GM23248 (cell line): ENCODE data around the gene MIER1. TPM values are rescaled to one million over a fixed set of nuclear protein-coding genes. Genes with fewer than 3 reads are reported as not detected.
A peak's percentile ranks its signal among the peaks of the same experiment; 100 is the strongest.

ENCODE experiments used
- DNase-seq: peaks from one replicate; pipeline ENCODE4 v3.0.0-alpha.2; 2015
- H2AFZ ChIP-seq: fragments of 200-600 bp; sonication (generic); 2 replicates; pipeline ENCODE4 v1.6.1; 2016; ENCODE audit warnings: antibody characterized with exemption
- H3F3A ChIP-seq: fragments of 200-600 bp; sonication (generic); 2 replicates; pipeline ENCODE4 v1.6.1; 2016; ENCODE audit warnings: mild to moderate bottlenecking, antibody characterized with exemption, mixed run types; ENCODE audit not compliant: insufficient read depth
- H3K27ac ChIP-seq: fragments of 200-600 bp; sonication (generic); 2 replicates; pipeline ENCODE4 v1.5.1; 2016; ENCODE audit warnings: mild to moderate bottlenecking
- H3K27me3 ChIP-seq: fragments of 200-600 bp; sonication (generic); replicated peaks from 2 replicates; pipeline ENCODE4 v1.6.1; 2016; ENCODE audit warnings: mild to moderate bottlenecking; ENCODE audit not compliant: insufficient read depth
- H3K36me3 ChIP-seq: fragments of 200-600 bp; sonication (generic); 2 replicates; pipeline ENCODE4 v1.6.1; 2016; ENCODE audit warnings: low read depth, mild to moderate bottlenecking
- H3K4me1 ChIP-seq: fragments of 200-600 bp; sonication (generic); 2 replicates; pipeline ENCODE4 v1.6.1; 2016; ENCODE audit warnings: mild to moderate bottlenecking; ENCODE audit not compliant: insufficient read depth
- H3K4me2 ChIP-seq: fragments of 200-600 bp; sonication (generic); one replicate; pipeline ENCODE4 v1.6.1; 2016; ENCODE audit warnings: mild to moderate bottlenecking; ENCODE audit not compliant: unreplicated experiment
- H3K4me3 ChIP-seq: fragments of 200-600 bp; sonication (generic); 2 replicates; pipeline ENCODE4 v1.5.1; 2016; ENCODE audit warnings: mild to moderate bottlenecking
- H3K79me2 ChIP-seq: fragments of 200-600 bp; sonication (generic); 2 replicates; pipeline ENCODE4 v1.6.1; 2016; ENCODE audit warnings: mild to moderate bottlenecking; ENCODE audit not compliant: insufficient read depth
- H3K9ac ChIP-seq: fragments of 200-600 bp; sonication (generic); 2 replicates; pipeline ENCODE4 v1.6.1; 2016; ENCODE audit warnings: mild to moderate bottlenecking
- H3K9me2 ChIP-seq: fragments of 200-600 bp; sonication (generic); 2 replicates; pipeline ENCODE4 v1.6.1; 2016; ENCODE audit warnings: mixed run types, mild to moderate bottlenecking, moderate library complexity; ENCODE audit not compliant: insufficient read depth
- H3K9me3 ChIP-seq: fragments of 200-600 bp; sonication (generic); one replicate; pipeline ENCODE4 v1.6.1; 2017; ENCODE audit warnings: low read depth
- H4K20me1 ChIP-seq: fragments of 200-600 bp; sonication (generic); 2 replicates; pipeline ENCODE4 v1.6.0; 2016; ENCODE audit not compliant: insufficient read depth
- EZH2 ChIP-seq: fragments of 200-600 bp; sonication (generic); IDR thresholded peaks from 2 replicates; pipeline ENCODE4 v1.6.1; 2018; ENCODE audit warnings: antibody characterized with exemption, mild to moderate bottlenecking; ENCODE audit not compliant: insufficient read depth, poor library complexity, severe bottlenecking
- EZH2phosphoT487 ChIP-seq: fragments of 200-600 bp; sonication (generic); IDR thresholded peaks from 2 replicates; pipeline ENCODE4 v1.6.1; 2018; ENCODE audit warnings: antibody characterized with exemption, moderate library complexity, mild to moderate bottlenecking, low read depth; ENCODE audit not compliant: insufficient read depth
- WGBS, 2 experiments: methylation state at CpG; one replicate each; pipeline ENCODE4 v1.1.6; 2015 to 2017; ENCODE audit warnings: low lambda C conversion rate in 2 of 2, low coverage in 1 of 2; ENCODE audit errors: missing lambda C conversion rate in 2 of 2; 5-methylcytosine and 5-hydroxymethylcytosine counted together
- in situ Hi-C: fragments of 300-500 bp; cut with MboI; formaldehyde crosslinking; loops from 2 replicates; pipeline ENCODE4 v1.15.0; 2020
- polyA plus RNA-seq: library from polyadenylated mRNA; unstranded; fragments of >200 nt; fragmentation: Nextera tagmentation; extraction: Ambion mirVana; gene quantifications from 2 replicates; pipeline ENCODE4 v1.2.1, GENCODE V29; 2016
- total RNA-seq: library from RNA; depleted of rRNA; stranded (reverse); fragments of >200 nt; shearing (Covaris generic); gene quantifications from 2 replicates; pipeline ENCODE4 v1.2.3, GENCODE V29; 2014; rRNA removed

Gene MIER1
- total and polyA plus RNA-seq, 2 experiments from 2014 or later = 34.8 to 36.8 TPM

DNA sequence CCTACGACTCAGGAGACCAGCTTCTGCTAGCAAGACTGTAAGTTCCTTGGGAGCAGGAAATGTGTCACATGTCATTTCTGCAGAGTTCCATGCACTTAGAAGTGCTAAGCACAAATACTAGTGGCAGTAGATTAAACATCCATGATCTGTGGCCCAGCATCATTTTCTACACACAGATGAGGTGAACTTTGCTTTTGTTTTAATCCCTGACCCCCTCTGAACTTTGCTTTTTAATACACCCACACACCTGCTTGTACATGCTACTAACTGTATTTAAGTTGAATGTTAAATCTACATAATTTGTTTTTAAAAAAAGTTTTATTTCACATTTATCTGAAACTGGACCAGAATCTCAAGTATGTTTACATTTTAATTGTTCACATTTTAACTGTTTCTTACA, 104.7 kb downstream of the MIER1 start:
- Histone ChIP-seq H3K27me3 (no peaks in the 10 kb centered on the region), H3K9ac (no peak overlapping the region), H3F3A (no peaks in the 10 kb centered on the region), H2AFZ (no peak overlapping the region), H3K4me3 (no peak overlapping the region), H3K9me2 (no peaks in the 10 kb centered on the region), H3K36me3 (peaks cover 11% of the 10 kb centered on the region; the same call in 1 of the 2 replicates), H3K27ac (no peak overlapping the region), H3K9me3 (no peaks in the 10 kb centered on the region), H3K79me2 (no peaks in the 10 kb centered on the region), H3K4me2 (no peak overlapping the region), H4K20me1 (no peaks in the 10 kb centered on the region), H3K4me1 (no peaks in the 10 kb centered on the region)
- in situ Hi-C loops = no loop called here
- no peak for DNase-seq
- no peak for TF ChIP-seq EZH2
- TF ChIP-seq EZH2phosphoT487 = no peak
- WGBS, 2 experiments = 95 to 96% methylated on average over 1 of the region's 1 CpG

DNA sequence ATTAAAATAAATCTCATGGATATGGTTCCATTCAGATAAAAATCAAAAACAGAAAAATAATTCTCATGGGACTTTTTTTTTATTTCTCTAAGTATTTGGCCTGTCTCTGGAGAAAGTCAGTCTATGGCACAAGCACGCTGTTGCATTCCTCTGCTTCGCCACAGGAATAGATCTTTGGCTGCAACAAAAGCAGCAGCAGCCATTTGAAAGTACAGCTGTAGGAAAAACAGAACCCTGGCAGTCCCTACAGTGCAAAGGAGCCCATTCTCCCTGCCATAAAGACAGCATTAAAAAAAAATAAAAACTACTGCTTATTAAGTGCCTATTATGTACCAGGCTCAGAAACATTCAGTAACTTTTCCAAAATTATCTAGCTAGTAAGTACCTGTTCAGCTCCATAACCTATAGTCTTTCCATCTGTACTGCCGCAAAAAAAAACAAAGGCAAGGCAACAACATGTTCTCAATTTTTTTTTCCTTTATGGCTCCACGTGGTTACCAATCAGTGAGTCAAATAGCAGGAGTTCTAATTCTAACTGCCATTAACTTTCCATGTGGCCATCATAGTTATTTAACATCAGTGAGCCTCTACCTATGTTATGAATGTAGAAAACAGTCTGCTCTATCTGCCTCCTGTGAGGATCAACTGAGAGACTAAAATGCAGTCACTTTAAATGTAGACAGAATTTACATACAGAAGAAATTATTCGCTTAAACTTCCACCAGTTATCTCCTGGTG, 106.5 kb downstream of the MIER1 start:
- 50 to 56% methylated on average over 5 of the region's 5 CpGs for WGBS, 2 experiments
- Histone ChIP-seq H3K9me3 (no peaks in the 10 kb centered on the region), H3K4me2 (no peak overlapping the region), H3K9me2 (no peaks in the 10 kb centered on the region), H3K27ac (no peak overlapping the region), H3K4me1 (no peaks in the 10 kb centered on the region), H2AFZ (no peak overlapping the region), H3K4me3 (no peak overlapping the region), H3K79me2 (no peaks in the 10 kb centered on the region), H3F3A (no peaks in the 10 kb centered on the region), H3K27me3 (no peaks in the 10 kb centered on the region), H4K20me1 (no peaks in the 10 kb centered on the region), H3K36me3 (peaks cover 12% of the 10 kb centered on the region; the same call in 1 of the 2 replicates), H3K9ac (no peak overlapping the region)
- DNase-seq = peak; percentile 18
- in situ Hi-C loops = no loop called here
- TF ChIP-seq EZH2 (no peak), EZH2phosphoT487 (no peak)

DNA sequence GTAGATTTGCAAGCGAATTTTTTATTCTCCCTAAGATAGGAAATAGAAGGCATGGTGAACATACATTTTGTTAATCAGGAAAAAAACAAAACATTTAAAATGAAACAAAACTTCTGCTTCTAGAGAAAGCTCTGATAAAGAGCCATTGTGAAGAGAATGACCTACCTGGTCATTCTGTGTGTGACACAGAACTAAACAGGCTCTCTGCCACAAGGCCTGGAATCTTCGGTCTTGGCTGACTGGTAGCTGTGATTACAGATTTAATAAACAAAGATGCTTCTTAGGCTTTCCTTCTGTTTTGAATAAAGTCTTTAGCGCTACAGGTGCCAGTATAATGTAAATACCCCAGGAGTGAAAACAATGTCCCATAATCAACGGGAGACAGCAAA, 107.1 kb downstream of the MIER1 start:
- Histone ChIP-seq H3K4me3 (no peak overlapping the region), H3K79me2 (no peaks in the 10 kb centered on the region), H3K27ac (no peak overlapping the region), H3K4me1 (no peaks in the 10 kb centered on the region), H3K36me3 (peaks cover 14% of the 10 kb centered on the region), H2AFZ (no peak overlapping the region), H3K27me3 (no peaks in the 10 kb centered on the region), H4K20me1 (no peaks in the 10 kb centered on the region), H3F3A (no peaks in the 10 kb centered on the region), H3K9me3 (no peaks in the 10 kb centered on the region), H3K9me2 (no peaks in the 10 kb centered on the region), H3K4me2 (no peak overlapping the region), H3K9ac (no peak overlapping the region)
- DNase-seq = no peak
- 97 to 99% methylated on average over 4 of the region's 4 CpGs for WGBS, 2 experiments
- in situ Hi-C loops = no loop called here
- TF ChIP-seq EZH2phosphoT487 = no peak
- TF ChIP-seq EZH2 = no peak

Other genes starting within 250 kb of the MIER1 start
- gene DYNLT5, start 172.5 kb upstream of the MIER1 start, total RNA-seq = 2.3 and 5.8 TPM in 2 replicates
- 1.7 and 3.0 TPM in 2 replicates for gene DYNLT5, start 172.5 kb upstream of the MIER1 start, polyA plus RNA-seq
- gene INSL5, start 123.7 kb upstream of the MIER1 start, total RNA-seq = not detected in 2 replicates
- gene INSL5, start 123.7 kb upstream of the MIER1 start, polyA plus RNA-seq = not detected in 2 replicates
- gene DNAI4, start 134 bp upstream of the MIER1 start, total RNA-seq = 7.3 and 9.9 TPM in 2 replicates
- gene DNAI4, start 134 bp upstream of the MIER1 start, polyA plus RNA-seq = 3.2 and 4.2 TPM in 2 replicates
- 13.4 and 14.9 TPM in 2 replicates for gene SLC35D1, start 129.2 kb downstream of the MIER1 start, total RNA-seq
- gene SLC35D1, start 129.2 kb downstream of the MIER1 start, polyA plus RNA-seq = 8.0 and 9.1 TPM in 2 replicates
- not detected in 2 replicates for gene C1orf141, start 210.0 kb downstream of the MIER1 start, total RNA-seq
- gene C1orf141, start 210.0 kb downstream of the MIER1 start, polyA plus RNA-seq = not detected in 2 replicates
- not detected in 2 replicates for gene IL23R, start 241.5 kb downstream of the MIER1 start, total RNA-seq
- gene IL23R, start 241.5 kb downstream of the MIER1 start, polyA plus RNA-seq = not detected in 2 replicates